ENCODE results near the gene TMPRSS6.

TMPRSS6 gene

DNA sequence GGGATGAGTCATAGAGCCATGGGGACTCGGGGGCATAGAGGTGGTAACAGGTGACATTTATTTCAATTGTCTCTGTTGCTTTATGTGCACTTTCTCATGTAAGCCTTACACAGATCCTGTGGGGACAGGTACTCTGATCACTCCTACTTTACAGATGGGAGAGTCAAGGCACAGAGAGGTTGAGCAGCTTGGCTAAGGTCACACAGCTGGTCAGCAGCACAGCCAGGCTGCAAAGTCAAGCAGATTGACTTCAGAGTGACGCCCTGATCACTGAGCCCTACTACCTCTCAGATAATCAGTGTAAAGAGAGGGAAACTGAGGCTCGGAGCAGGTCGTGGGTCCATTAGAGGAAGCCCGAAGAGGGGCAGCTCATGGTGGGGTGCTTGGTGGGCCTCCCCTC is 3.5 kb downstream of the TMPRSS6 start:
- TF ChIP-seq, protein P1, sequence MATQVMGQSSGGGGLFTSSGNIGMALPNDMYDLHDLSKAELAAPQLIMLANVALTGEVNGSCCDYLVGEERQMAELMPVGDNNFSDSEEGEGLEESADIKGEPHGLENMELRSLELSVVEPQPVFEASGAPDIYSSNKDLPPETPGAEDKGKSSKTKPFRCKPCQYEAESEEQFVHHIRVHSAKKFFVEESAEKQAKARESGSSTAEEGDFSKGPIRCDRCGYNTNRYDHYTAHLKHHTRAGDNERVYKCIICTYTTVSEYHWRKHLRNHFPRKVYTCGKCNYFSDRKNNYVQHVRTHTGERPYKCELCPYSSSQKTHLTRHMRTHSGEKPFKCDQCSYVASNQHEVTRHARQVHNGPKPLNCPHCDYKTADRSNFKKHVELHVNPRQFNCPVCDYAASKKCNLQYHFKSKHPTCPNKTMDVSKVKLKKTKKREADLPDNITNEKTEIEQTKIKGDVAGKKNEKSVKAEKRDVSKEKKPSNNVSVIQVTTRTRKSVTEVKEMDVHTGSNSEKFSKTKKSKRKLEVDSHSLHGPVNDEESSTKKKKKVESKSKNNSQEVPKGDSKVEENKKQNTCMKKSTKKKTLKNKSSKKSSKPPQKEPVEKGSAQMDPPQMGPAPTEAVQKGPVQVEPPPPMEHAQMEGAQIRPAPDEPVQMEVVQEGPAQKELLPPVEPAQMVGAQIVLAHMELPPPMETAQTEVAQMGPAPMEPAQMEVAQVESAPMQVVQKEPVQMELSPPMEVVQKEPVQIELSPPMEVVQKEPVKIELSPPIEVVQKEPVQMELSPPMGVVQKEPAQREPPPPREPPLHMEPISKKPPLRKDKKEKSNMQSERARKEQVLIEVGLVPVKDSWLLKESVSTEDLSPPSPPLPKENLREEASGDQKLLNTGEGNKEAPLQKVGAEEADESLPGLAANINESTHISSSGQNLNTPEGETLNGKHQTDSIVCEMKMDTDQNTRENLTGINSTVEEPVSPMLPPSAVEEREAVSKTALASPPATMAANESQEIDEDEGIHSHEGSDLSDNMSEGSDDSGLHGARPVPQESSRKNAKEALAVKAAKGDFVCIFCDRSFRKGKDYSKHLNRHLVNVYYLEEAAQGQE (IDR thresholded peaks at IDR 0.05; ENCODE audit: insufficient read depth in 1 of 2, low read depth in 2 of 2, low read length in 2 of 2): no peak
- TF ChIP-seq TAF1 (IDR thresholded peaks at IDR 0.05; ENCODE audit: borderline replicate concordance, insufficient read depth, low read length): no peak

DNA sequence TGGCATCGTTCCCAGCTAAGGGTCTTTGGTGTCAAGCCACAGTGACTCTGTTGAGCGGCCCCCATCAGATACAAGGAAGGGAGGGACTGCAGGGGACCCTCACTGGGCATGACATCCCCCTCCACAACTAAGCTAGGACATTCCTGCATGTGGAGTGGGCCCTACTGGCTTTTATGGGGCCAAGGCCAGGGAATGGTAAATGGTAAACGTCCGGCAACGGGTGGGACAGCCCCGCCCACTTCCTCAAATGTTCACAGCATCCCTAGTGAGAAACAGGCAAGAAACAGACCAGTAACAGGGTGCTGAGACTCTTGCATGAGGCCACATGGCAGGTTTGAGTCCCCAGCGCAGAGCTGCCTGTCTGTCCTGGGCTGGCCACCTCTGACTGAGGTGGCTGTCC is 4.4 kb downstream of the TMPRSS6 start:
- TF ChIP-seq SIN3A (IDR thresholded peaks at IDR 0.05; ENCODE audit: borderline replicate concordance, insufficient read depth, low read length) (no peak), FOXP2 (optimal IDR thresholded peaks at IDR 0.05; ENCODE audit: borderline replicate concordance, extremely low read depth, extremely low read length, insufficient read depth) (no peak), TAF1 (IDR thresholded peaks at IDR 0.05; ENCODE audit: borderline replicate concordance, insufficient read depth, low read length) (no peak), POLR2AphosphoS5 (IDR thresholded peaks at IDR 0.05; ENCODE audit: low read depth, low read length) (no peak)
- TF ChIP-seq, protein P1 (IDR thresholded peaks at IDR 0.05; ENCODE audit: insufficient read depth in 1 of 2, low read depth in 2 of 2, low read length in 2 of 2): no peak

DNA sequence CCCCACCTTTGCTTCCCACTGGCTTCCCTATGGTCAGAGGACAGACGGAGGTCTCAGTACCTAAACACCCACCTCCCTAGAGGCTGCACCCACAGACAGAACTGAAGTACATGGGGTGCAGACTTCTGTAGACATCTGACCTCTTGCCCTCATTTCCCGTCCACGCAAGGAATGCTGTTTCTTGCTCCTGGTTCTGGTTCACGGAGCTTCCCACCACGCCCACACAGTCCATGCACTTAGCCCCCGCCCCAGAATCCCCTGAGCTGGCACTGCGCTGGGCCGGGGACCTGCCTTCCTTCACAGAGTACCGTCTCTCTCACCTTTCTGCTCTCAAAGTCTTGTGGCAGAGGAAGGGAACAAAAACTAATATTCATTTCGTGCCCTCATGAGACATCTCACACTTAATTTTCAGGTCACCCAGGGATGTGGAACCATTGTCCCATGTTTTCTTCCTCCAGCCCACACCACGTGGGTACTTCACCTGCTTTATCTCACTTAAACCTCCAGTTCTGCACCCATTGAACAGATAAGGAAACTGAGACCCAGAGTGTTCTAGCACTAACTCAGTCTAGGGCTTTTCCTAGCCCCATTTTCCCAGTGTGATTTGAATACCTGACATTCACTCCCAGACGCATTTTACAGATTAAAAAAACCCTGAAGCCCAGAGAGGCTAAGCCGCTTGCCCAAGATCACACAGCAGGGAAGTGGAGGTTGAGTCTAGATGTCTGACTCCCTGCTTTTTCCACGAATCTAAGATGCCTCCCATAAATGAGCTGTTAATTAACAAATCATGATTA is 5.7 kb downstream of the TMPRSS6 start:
- TF ChIP-seq POLR2AphosphoS5 (IDR thresholded peaks at IDR 0.05; ENCODE audit: low read depth, low read length) (no peak), SIN3A (IDR thresholded peaks at IDR 0.05; ENCODE audit: borderline replicate concordance, insufficient read depth, low read length) (no peak), FOXP2 (optimal IDR thresholded peaks at IDR 0.05; ENCODE audit: borderline replicate concordance, extremely low read depth, extremely low read length, insufficient read depth) (no peak), TAF1 (IDR thresholded peaks at IDR 0.05; ENCODE audit: borderline replicate concordance, insufficient read depth, low read length) (no peak)
- TF ChIP-seq, protein P1 (IDR thresholded peaks at IDR 0.05; ENCODE audit: insufficient read depth in 1 of 2, low read depth in 2 of 2, low read length in 2 of 2): no peak

DNA sequence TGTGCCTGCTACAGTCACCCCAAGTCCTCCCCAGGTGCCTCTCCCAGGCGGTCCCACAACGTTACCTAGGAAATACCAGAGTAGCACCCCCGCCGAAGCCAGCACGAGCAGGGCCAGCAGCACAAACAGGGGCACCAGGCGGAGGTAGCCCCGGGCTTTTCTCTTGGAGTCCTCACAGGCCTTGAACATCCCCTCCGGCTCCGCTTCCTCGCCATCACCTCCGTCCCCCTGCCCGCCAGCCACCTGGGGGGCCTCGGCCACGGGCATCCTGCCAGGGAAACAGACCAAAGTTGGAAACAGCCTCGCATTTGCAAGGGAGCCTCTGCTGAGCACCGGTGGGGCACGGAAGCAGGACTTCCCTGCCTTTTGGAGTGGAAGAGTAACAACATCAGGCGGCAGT is 6.4 kb downstream of the TMPRSS6 start:
- TF ChIP-seq FOXP2 (optimal IDR thresholded peaks at IDR 0.05; ENCODE audit: borderline replicate concordance, extremely low read depth, extremely low read length, insufficient read depth) (no peak), TAF1 (IDR thresholded peaks at IDR 0.05; ENCODE audit: borderline replicate concordance, insufficient read depth, low read length) (no peak), POLR2AphosphoS5 (IDR thresholded peaks at IDR 0.05; ENCODE audit: low read depth, low read length) (no peak), SIN3A (IDR thresholded peaks at IDR 0.05; ENCODE audit: borderline replicate concordance, insufficient read depth, low read length) (no peak)
- TF ChIP-seq, protein P1 (IDR thresholded peaks at IDR 0.05; ENCODE audit: insufficient read depth in 1 of 2, low read depth in 2 of 2, low read length in 2 of 2): no peak
